ENCODE results near the gene ZBED4. TPM values are rescaled to one million over a fixed set of nuclear protein-coding genes. Genes with fewer than 3 reads are reported as not detected.
A peak's percentile ranks its signal among the peaks of the same experiment; 100 is the strongest.

ZBED4 gene
- total and polyA plus RNA-seq, 2 of the 13 experiments (the other 11 are each of a cell fraction or from before 2014, with no cell fraction given), result 5.4 to 9.6 TPM

DNA sequence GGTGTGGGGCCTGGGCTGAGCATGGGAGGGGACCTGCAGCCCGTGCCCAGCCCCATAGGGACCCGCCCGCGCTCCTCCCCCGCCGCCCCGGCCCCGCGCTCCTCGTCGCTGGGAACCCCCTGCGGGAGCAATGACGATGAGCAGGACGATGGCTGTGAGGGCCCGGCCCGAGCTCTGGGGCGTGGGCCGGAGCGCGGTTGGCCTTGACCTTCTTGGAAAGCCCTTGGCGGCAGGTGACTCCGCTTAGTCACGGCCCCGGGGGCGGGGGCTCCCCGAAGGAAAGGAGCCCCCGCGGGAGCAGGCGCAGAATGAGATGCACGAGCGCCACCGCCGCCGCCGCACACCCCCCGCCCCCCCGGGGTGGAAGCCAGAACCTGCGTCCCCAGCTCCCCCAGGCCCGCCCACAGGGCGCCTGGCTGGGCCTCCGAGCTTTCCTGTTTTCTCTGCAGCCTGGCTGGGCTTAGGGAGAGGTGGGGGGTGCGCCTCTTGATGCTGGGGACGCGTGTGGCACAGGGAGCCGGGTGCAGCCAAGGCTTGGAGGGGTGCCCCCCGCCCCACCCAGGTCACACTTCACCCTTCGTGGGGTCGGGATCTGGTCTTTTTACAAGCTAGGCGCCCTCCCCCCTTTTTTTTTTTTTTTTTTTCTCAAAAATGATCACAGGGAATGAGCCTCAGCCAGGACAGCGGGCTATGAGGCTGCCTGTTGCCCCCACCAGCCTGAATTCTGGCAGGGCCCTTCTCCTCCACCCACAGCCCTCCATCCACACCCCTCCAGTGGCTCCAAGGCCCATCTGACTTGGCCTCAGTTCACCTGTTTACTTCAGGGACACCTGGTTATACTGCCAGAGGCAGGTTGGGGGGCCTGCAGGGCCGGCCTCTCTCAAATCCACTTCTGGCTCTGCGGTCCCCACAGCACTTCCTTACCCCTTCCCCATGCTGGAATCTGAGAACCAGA is 82.7 kb downstream of the ZBED4 start:
- Histone ChIP-seq H3K4me1 (ENCODE audit: insufficient read depth, low read length) (peaks cover 83% of the 10 kb centered on the region), H3K9me3 (ENCODE audit: low read length) (no peaks in the 10 kb centered on the region), H3K27me3 (ENCODE audit: control insufficient read depth in 1 of 2, insufficient read depth in 2 of 2, low read length in 2 of 2) (no peaks in the 10 kb centered on the region; a peak in 1 of 5 replicates), H3K4me3 (replicated peaks in 1 of 3; ENCODE audit: insufficient read depth in 1 of 3, low read depth in 2 of 3, low read length in 3 of 3) (peak overlapping the region; percentile 13 to 57 (median 38); a peak in 4 of 6 replicates), H4K20me1 (ENCODE audit: insufficient read depth, low read length) (no peaks in the 10 kb centered on the region), H2AFZ (ENCODE audit: low read length) (no peak overlapping the region), H3K4me2 (ENCODE audit: low read depth, low read length) (peak overlapping the region; percentile 77), H3K36me3 (replicated peaks in 1 of 2; ENCODE audit: control insufficient read depth in 1 of 2, insufficient read depth in 2 of 2, low read length in 2 of 2) (no peaks in the 10 kb centered on the region), H3K79me2 (ENCODE audit: insufficient read depth, low read length) (no peaks in the 10 kb centered on the region), H3K27ac (ENCODE audit: extremely low read length, insufficient read depth, low read length) (peak overlapping the region; percentile 80), H3K9ac (ENCODE audit: insufficient read depth, low read depth, low read length) (peak overlapping the region; percentile 73)
- FAIRE-seq (no peak), ATAC-seq (peak; percentile 55), DNase-seq (ENCODE audit: low spot score) (peak; percentile 93)
- ChIA-PET CTCF (ENCODE audit: low intra/inter-chr PET ratio, low total read pairs) (no interaction called here), POLR2A (interaction anchor here (0.8 to 10.5 kb wide), 8 partner anchors 15 to 41 kb away, joined by 3 to 283 read pairs (median 37); partner anchors contain the start of genes ALG12, CRELD2 and PIM3)
- no TSS peak for BruUV-seq (replicated peaks)
- intact Hi-C loops (cut with micrococcal nuclease; ENCODE audit: unreplicated experiment) (no loop called here), in situ Hi-C loops (cut with HindIII; ENCODE audit: extremely low pct_ligation_motif_present, low pct_unique_long_range_greater_than_20kb) (no loop called here)
- WGBS (ENCODE audit: low lambda C conversion rate), result 28% methylated on average over 6 of the region's 52 CpGs
- no peak for TF ChIP-seq ZSCAN21 (CRISPR knock-in tag; IDR thresholded peaks at IDR 0.05; ENCODE audit: borderline replicate concordance)
- TF ChIP-seq KDM6A (CRISPR knock-in tag; IDR thresholded peaks at IDR 0.05; ENCODE audit: low read depth), result 0 out of 2 replicates have a peak, but pooled peaks have one; percentile 8
- TF ChIP-seq ZNF296 (CRISPR knock-in tag; conservative IDR thresholded peaks at IDR 0.05), result 0 out of 2 replicates have a peak, but pooled peaks have one; percentile 44
- TF ChIP-seq ZBTB38 (CRISPR knock-in tag; IDR thresholded peaks at IDR 0.05), result peak; percentile 50; the same call in 1 of the 2 replicates
- TF ChIP-seq GTF2F1 (IDR thresholded peaks at IDR 0.05; ENCODE audit: low read length), result no peak
- no peak for TF ChIP-seq HNF1A (IDR thresholded peaks at IDR 0.05; ENCODE audit: low read depth)
- peak; percentile 44; the same call in 1 of the 2 replicates for TF ChIP-seq HNF1A (CRISPR knock-in tag; IDR thresholded peaks at IDR 0.05; ENCODE audit: borderline replicate concordance)
- peak; percentile 81; the same call in 1 of the 2 replicates for TF ChIP-seq SOX5 (CRISPR knock-in tag; IDR thresholded peaks at IDR 0.05; ENCODE audit: borderline replicate concordance)
- no peak; the same call in 1 of the 2 replicates for TF ChIP-seq HNF4G (IDR thresholded peaks at IDR 0.05; ENCODE audit: borderline replicate concordance, low read depth, low read length)
- no peak for TF ChIP-seq HNF4G (CRISPR knock-in tag; IDR thresholded peaks at IDR 0.05; ENCODE audit: borderline replicate concordance, low read depth)
- TF ChIP-seq FOSL1 (CRISPR knock-in tag; IDR thresholded peaks at IDR 0.05; ENCODE audit: borderline replicate concordance), result peak; percentile 82; the same call in 1 of the 2 replicates
- TF ChIP-seq MXI1 (IDR thresholded peaks at IDR 0.05; ENCODE audit: borderline replicate concordance, low read depth, low read length), result peak; percentile 64; the same call in 1 of the 3 replicates
- TF ChIP-seq, protein P1, sequence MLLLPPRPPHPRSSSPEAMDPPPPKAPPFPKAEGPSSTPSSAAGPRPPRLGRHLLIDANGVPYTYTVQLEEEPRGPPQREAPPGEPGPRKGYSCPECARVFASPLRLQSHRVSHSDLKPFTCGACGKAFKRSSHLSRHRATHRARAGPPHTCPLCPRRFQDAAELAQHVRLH (CRISPR knock-in tag; IDR thresholded peaks at IDR 0.05; ENCODE audit: borderline replicate concordance, low read depth), result 0 out of 2 replicates have a peak, but pooled peaks have one; percentile 57
- no peak; the same call in 1 of the 2 replicates for TF ChIP-seq ZNF878 (CRISPR knock-in tag; IDR thresholded peaks at IDR 0.05)
- TF ChIP-seq, protein P2, sequence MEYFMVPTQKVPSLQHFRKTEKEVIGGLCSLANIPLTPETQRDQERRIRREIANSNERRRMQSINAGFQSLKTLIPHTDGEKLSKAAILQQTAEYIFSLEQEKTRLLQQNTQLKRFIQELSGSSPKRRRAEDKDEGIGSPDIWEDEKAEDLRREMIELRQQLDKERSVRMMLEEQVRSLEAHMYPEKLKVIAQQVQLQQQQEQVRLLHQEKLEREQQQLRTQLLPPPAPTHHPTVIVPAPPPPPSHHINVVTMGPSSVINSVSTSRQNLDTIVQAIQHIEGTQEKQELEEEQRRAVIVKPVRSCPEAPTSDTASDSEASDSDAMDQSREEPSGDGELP (IDR thresholded peaks at IDR 0.05; ENCODE audit: borderline replicate concordance, low read depth), result peak; percentile 74; the same call in 1 of the 2 replicates
- peak; percentile 48; the same call in 1 of the 2 replicates for TF ChIP-seq ISL2 (CRISPR knock-in tag; IDR thresholded peaks at IDR 0.05)
- TF ChIP-seq ZNF776 (CRISPR knock-in tag; IDR thresholded peaks at IDR 0.05), result 0 out of 2 replicates have a peak, but pooled peaks have one; percentile 48

Data from HepG2 (cell line).